Neural crest cell (in vitro differentiated cells): ENCODE results near the gene CAMP. TPM values are rescaled to one million over a fixed set of nuclear protein-coding genes. Genes with fewer than 3 reads are reported as not detected.

Experiments
- DNase-seq: peaks from one replicate; pipeline ENCODE4 v3.0.0; 2021; ENCODE audit warnings: low read depth, mixed read lengths, low spot score
- H3K27ac Mint-ChIP-seq: one replicate; pipeline ENCODE4 v1.8.0; 2021; ENCODE audit warnings: mild to moderate bottlenecking, mixed read lengths; ENCODE audit not compliant: unreplicated experiment
- H3K27me3 Mint-ChIP-seq: 2 replicates; pipeline ENCODE4 v1.8.0; 2021; ENCODE audit warnings: low read depth, mild to moderate bottlenecking, mixed read lengths
- H3K36me3 Mint-ChIP-seq: 2 replicates; pipeline ENCODE4 v1.8.0; 2021; ENCODE audit warnings: low read depth, mild to moderate bottlenecking, mixed read lengths
- H3K4me1 Mint-ChIP-seq: 2 replicates; pipeline ENCODE4 v1.8.0; 2021; ENCODE audit warnings: mixed read lengths
- H3K4me3 Mint-ChIP-seq: one replicate; pipeline ENCODE4 v1.8.0; 2021; ENCODE audit warnings: mild to moderate bottlenecking, mixed read lengths
- H3K9me3 Mint-ChIP-seq: 2 replicates; pipeline ENCODE4 v1.8.0; 2021; ENCODE audit warnings: mixed read lengths
- CTCF ChIP-seq: fragments of 200-600 bp; sonication (generic); conservative IDR thresholded peaks from 2 replicates; pipeline ENCODE4 v1.5.0; 2021; ENCODE audit warnings: antibody characterized with exemption, mild to moderate bottlenecking
- total RNA-seq: library from RNA; stranded (reverse); gene quantifications from 2 replicates; pipeline ENCODE4 v1.2.1, GENCODE V29; 2021

Gene CAMP
- total RNA-seq, 1 donor from 2014 or later, result not detected

GRCh38 chr3:48215466-48215865, 7.8 kb upstream of the CAMP start:
- Mint-ChIP-seq H3K27me3 (no peaks in the 10 kb centered on the region), H3K4me3 (no peak overlapping the region), H3K4me1 (no peaks in the 10 kb centered on the region), H3K9me3 (no peaks in the 10 kb centered on the region), H3K36me3 (no peaks in the 10 kb centered on the region), H3K27ac (peak overlapping the region; percentile 82)
- DNase-seq, result no peak
- TF ChIP-seq CTCF, result no peak

- Mint-ChIP-seq H3K36me3 (no peaks in the 10 kb centered on the region), H3K27ac (peak overlapping the region; percentile 82), H3K4me3 (no peak overlapping the region), H3K4me1 (no peaks in the 10 kb centered on the region), H3K9me3 (no peaks in the 10 kb centered on the region), H3K27me3 (no peaks in the 10 kb centered on the region)
- TF ChIP-seq CTCF, result no peak
- no peak for DNase-seq
These were observed 7.4 kb upstream of the CAMP start for GRCh38 chr3:48215876-48216275.

GRCh38 chr3:48217449-48217848, 5.8 kb upstream of the CAMP start:
- H3K27ac Mint-ChIP-seq, result no peak overlapping the region
- no peaks in the 10 kb centered on the region for H3K4me1 Mint-ChIP-seq
- H3K4me3 Mint-ChIP-seq, result no peak overlapping the region
- H3K27me3 Mint-ChIP-seq, result no peaks in the 10 kb centered on the region
- H3K9me3 Mint-ChIP-seq, result no peaks in the 10 kb centered on the region
- TF ChIP-seq CTCF, result no peak
- H3K36me3 Mint-ChIP-seq, result no peaks in the 10 kb centered on the region
- no peak for DNase-seq

GRCh38 chr3:48218537-48218936, 4.8 kb upstream of the CAMP start:
- Mint-ChIP-seq H3K4me1 (no peaks in the 10 kb centered on the region), H3K36me3 (no peaks in the 10 kb centered on the region), H3K4me3 (no peak overlapping the region), H3K9me3 (no peaks in the 10 kb centered on the region), H3K27me3 (no peaks in the 10 kb centered on the region), H3K27ac (peak overlapping the region; percentile 50)
- TF ChIP-seq CTCF, result no peak
- no peak for DNase-seq

- no peaks in the 10 kb centered on the region for H3K9me3 Mint-ChIP-seq
- H3K36me3 Mint-ChIP-seq, result no peaks in the 10 kb centered on the region
- no peak overlapping the region for H3K4me3 Mint-ChIP-seq
- no peak overlapping the region for H3K27ac Mint-ChIP-seq
- no peak for TF ChIP-seq CTCF
- no peak for DNase-seq
- H3K27me3 Mint-ChIP-seq, result no peaks in the 10 kb centered on the region
- H3K4me1 Mint-ChIP-seq, result no peaks in the 10 kb centered on the region
These were observed 3.8 kb upstream of the CAMP start for GRCh38 chr3:48219543-48219942.

GRCh38 chr3:48220746-48221145, 2.5 kb upstream of the CAMP start:
- Mint-ChIP-seq H3K4me1 (no peaks in the 10 kb centered on the region), H3K27me3 (no peaks in the 10 kb centered on the region), H3K36me3 (no peaks in the 10 kb centered on the region), H3K27ac (no peak overlapping the region), H3K9me3 (no peaks in the 10 kb centered on the region), H3K4me3 (no peak overlapping the region)
- TF ChIP-seq CTCF, result no peak
- DNase-seq, result no peak
